HG02763 (cell line): ENCODE measurements around the gene MEAF6.
A peak's percentile ranks its signal among the peaks of the same experiment; 100 is the strongest.

Source experiments
- ATAC-seq: cut with Tn5 transposase; IDR thresholded peaks from one replicate; pipeline ENCODE4 v1.9.1; 2021; ENCODE audit warnings: mild to moderate bottlenecking, moderate library complexity; ENCODE audit not compliant: unreplicated experiment

The MEAF6 gene

DNA sequence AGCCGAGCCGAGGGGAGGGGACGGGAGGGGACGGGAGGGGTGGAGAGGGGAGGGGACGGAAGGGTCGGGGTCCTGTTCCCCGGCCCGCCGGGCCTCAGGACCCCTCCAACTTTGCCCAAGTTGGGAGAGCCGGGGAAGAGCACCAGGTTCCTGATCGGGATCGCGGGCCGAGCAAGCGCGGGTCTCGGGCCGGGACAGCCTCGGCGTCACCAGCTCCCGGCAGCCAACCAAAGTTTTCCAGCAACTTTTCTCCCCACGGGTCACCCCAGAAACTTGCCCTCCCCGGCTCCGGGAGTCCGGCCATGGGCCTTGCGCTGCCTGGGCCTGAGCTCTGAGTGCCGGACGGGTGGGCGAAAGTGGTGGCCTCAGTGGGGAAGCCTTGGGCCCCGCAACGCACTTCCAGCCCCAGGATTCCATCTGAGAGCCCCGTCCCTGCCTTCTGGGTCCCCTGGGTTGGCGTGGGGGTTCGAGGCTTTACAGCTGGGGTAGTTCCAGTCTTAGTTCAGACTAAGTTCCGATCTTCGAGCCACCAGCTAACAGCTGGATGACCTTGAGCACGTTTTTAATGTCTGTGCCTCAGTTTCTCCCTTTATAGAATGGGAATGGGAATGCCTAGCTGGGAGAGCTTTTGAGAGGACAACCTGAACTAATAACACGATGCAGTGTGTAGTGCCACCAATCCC, 39.7 kb downstream of the MEAF6 start:
- ATAC-seq = peak; percentile 2

DNA sequence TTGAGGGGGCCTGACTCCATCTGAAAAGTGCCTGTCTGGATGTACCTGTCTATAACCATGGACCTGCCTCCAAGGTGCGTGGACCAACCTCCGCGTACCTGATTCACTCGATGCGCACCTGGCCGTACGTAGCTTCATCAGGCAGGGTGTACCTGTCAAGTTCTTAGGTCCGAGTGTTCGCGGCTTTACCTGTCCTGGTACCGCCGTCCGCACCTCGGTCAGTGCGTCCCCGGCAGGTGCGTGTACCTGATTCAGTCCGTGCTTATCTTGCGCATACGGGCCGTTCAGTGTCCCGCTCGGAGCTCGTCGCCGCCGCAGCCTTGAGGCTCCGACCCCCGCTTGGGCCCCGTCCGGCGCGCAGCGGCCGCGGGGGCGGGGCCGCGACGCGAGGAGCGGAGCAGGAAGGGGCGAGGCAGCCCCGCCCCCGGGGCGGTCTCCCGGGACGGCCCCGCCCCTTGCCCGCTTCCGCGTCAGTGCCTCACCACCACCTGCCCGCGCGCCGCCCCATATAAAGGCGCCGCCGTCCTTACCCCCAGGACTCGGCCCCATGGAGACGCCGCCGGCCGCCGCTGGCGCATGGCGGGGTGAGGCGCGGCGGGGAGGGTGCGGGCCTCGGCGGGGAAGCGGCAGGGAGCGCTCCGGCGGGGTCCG, 40.4 kb downstream of the MEAF6 start, which contains the start of gene ZC3H12A:
Gene ZC3H12A, plus strand, starts transcription at position 535 of the 651 bp plus-strand sequence. CDS start 917 bp downstream, outside the sequence.
- ATAC-seq = peak; percentile 66

DNA sequence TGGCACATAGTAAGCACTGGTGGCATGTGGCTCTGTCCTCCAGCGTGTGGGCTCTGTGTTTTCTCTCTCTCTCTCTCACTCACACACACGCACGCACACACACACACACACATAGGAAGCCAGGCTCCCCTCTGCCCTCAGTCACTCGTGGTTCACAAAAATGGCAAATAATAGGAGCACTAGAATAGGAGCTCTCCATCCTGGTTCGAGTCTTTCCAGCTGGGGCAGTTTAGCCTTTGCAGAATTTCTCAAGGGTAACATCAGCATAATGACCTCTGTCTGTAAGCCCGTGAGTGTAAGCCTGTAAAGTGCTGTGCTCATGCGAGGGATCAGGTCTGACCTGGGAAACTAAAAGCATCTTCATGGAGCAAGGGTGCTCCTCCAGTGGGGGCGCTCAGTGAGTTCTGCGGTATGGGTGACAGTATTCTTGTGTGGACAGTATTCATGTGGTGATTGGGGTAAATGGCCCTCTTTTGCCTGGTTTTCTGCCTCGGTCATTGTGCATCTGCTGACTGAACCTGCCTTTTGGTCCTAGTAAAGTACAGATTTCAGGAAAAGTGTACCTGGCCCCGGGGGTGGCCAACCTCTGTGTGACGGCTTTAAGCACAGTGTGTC, 41.0 kb downstream of the MEAF6 start:
- no peak for ATAC-seq

DNA sequence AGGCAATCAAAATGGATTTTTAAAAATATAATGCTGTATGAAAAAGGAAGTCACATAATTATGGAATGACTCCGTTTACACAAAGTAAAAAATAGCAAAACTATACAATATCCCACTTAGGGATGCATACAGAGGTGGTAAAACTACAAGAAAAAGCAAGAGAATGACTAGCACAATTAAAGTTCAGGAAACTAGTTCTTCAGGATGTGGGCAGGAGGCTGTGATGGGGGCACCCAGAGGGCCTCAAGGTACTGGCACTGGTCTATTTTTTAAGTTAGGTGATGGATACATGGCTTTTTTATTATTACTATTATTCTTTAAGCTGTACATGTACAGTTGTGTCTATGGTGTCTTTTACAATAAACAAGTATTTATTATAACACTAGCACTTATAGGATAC, 41.6 kb downstream of the MEAF6 start:
- ATAC-seq = no peak

DNA sequence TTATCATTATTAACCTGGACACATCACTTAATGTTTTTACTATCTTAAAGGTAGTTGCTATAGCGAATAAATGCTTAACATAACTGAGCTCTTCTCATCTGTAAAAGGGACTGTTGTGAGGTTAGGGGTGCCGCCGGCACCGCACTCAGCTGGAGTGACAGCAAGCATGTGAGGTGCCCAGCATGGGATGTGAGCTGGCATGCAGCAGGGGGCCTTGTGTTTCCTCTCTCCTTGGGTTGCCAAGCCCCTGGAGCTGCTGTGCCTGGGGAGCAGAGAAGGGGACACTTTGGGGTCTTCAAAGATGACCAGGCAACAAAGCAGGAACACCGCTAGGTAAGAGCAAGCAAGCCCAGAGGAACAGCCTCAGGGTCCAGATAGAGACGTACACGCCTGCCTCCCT, 42.3 kb downstream of the MEAF6 start:
- no peak for ATAC-seq

DNA sequence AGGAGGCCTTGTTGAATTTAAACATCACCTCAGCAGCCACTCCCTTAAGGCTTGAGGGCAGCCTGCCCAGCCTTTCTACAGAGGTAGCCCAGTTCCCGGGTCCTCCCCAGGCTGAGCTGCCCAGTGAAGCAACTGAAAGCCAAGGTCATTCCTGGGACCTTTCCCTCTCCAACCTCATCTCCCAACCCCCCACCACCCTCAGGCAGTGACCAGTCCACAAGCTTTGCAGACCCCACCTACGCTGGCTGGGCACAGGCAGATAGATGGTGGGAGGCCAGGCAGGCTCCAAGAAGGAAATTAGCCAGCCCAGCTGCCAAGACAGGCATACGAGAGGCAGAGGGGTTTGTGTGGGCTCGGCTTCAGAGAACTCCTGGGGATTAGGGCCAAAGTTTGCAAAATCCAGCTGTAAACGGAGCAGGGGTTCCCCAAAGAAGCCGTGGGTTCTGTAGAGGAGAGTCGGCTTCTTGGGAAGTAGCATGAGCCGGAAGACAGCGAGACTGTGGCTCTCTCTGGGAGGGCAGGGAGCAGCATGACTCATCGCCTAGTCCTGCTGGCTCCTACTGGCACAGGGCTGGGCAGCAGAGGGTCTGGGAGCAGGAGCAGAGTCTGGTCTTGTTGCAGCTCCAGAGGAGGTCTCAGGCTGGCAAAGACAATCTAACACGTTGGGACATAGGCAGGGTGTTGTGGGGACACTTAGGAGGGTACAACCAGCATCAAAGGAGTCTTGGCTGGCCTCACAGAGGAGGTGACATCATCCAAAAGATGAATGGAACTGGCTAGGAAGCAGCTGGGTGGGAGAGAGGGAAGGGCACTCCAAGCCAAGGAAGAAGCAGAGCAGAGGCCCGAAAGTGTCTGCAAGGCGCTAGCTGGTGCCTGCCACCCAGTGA, 43.0 kb downstream of the MEAF6 start:
- no peak for ATAC-seq

DNA sequence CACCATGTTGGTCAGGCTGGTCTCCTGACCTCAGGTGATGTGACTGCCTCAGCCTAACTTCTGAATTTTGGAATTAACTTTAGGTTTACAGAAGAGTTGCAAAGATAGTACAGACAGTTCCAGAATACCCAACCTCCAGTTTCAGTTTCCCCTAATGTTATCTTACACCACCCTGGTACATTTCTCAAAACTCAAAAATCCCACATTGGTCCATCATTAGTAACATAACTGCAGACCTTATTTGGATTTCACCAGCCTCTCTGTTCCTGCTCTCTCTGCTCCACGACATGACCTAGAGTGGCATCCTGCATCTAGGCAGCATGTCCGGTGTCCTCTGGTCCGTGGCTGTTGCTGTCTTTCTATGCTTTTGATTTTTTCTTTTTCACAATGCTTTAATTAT, 45.2 kb downstream of the MEAF6 start:
- ATAC-seq = no peak

DNA sequence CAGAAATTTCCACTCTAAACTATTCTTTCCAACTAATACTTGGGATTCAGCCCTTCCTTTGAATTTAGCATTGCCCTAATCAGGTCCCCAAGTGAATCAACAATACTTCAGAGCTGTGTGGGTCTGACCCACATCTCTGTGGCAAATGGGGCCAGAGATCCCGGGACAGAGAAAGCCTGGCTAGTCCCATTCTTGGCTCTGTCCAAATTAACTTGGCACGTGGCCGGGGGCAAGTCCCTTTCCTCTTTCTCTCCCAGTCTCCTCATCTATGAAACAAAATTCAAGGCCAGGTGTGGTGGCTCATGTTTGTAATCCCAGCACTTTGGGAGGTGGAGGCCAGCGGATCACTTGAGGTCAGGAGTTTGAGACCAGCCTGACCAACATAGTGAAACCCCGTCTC, 46.5 kb downstream of the MEAF6 start:
- no peak for ATAC-seq

DNA sequence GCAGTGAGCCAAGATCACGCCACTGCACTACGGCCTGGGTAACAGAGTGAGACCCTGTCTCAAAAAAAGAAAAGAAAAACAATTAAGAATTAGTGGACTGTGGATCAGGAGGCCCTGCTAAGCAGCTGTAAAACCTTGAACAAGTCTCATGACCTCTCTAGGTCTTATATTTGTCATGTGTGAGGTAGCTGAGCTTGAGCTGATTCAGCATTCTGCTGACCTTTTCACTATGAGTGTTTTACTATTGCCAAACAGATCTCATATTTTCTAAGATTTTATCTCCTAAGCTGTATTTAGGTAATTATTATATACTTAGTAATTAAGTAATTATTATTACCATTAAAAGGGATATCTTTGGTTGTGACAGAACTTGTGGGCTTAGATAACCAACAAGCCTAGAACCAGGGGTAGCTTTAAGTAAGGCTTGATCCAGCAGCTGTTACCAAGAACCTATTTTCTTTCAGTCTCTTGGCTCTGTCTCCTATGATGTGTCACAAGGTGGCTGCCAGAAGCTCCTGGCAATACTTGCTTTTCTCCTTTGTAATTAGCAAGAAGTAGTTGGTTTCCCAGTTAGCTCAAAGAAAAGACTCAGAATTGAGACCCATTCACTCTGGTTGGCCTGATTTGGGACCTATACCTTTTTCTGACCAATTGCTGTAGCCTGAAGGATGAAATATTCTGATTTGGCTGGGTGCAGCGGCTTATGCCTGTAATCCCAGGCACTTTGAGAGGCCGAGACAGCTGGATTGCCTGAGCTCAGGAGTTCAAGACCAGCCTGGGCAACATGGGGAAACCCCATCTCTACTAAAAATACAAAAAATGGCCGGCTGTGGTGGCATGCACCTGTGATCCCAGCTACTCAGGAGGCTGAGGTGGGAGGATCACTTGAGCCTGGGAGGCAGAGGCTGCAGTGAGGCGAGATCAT, 48.7 kb downstream of the MEAF6 start:
- no peak for ATAC-seq

DNA sequence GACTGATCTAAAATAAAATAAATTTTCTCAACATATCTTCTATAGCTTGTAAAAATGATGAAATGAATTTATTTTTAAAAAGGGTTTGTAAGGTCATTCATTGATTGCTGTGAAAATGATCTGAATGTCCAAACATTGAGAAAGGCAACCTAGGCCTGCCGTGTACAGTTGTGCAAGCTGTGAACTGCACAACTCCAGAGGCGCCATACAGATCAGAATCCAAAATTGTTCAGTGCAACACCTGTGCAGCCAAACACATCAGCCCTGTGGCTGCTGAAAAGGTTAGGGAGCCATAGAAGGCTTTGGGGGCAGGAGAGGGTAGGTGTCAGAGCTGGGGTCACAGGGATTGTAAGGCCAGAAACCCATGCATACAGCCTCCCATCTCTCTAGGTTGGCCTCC, 50.1 kb downstream of the MEAF6 start:
- no peak for ATAC-seq

DNA sequence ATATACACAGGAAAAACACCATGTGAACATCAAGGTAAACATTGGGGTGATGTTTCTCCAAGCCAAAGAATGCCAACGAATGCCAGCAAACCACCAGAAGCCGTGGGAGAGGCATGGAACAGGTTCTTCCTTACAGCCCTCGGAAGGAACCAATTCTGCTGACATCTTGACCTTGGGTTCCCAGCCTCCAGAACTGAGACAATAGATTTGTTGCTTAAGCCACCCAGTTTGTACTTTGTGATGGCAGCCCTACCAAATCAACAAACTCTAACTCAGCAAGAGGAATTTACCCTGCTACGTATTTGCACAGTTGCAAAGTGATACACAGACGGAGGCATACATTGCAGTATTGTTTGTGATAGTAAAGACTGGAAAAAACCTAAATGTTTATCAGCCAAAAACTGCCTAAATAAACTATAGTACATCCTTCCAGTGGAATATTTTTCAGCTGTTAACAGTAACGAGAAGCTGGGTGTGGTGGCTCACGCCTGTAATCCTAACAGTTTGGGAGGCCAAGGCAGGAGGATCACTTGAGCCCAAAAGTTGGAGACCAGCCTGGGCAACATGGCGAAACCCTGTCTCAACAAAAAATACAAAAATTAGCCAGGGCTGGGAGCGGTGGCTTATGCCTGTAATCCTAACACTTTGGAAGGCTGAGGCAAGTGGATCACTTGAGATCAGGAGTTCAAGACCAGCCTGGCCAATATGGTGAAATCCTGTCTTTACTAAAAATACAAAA, 52.7 kb downstream of the MEAF6 start:
- ATAC-seq = no peak

DNA sequence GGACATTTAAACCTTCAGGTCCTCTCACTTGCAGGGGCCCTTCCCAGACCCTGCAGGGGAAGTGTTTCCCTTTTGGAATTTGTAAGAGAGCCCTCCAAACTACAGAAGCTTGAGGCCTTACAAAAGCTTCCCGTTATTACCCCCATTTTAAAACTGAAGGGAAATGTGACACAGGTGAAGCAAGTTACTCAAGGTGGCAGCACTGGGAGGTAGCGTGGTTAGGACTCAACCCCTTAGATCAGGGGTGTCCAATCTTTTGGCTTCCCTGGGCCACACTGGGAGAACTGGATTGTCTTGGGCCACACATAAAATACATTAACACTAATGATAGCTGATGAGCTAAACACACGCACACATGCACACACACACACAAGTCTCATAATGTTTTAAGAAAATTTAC, 56.0 kb downstream of the MEAF6 start:
- no peak for ATAC-seq

DNA sequence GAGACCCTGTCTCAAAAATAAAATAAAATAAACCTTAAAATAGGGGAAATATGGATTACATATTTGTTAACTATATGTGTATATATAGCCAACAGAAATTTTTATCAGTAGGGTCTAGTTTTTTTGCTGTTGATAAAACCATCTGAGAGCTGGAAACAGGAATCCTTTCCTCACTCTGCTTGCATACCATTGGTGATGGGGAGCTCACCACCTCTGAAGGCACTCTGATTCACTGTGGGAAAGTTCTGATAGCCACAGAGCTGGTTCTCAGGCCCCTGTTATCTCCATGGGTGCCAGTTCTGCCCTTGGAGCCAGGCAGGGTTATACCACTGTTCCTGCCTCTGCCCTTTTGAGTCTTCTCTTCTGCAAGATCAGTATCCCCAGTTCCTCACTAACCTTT, 58.0 kb downstream of the MEAF6 start:
- ATAC-seq = no peak

DNA sequence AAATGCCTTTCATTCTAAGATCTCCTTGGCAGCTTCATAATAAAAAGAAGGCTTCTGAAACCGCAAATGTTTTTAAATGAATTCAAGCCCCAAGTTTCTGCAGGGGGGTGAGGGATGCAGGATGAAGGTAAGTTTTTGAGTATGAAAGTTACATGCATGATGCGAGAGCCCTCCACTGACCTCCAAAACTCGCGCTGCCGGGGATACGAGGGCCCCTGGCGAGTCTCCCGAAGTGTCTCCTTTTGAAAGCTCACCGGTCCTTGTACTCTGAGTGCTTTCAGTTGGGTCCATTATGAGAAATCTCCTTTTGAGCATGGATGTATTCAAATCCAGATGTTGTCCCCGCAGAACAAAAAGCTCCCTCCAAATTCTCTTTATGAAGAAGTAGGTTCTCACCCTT, 59.0 kb downstream of the MEAF6 start:
- ATAC-seq = no peak

DNA sequence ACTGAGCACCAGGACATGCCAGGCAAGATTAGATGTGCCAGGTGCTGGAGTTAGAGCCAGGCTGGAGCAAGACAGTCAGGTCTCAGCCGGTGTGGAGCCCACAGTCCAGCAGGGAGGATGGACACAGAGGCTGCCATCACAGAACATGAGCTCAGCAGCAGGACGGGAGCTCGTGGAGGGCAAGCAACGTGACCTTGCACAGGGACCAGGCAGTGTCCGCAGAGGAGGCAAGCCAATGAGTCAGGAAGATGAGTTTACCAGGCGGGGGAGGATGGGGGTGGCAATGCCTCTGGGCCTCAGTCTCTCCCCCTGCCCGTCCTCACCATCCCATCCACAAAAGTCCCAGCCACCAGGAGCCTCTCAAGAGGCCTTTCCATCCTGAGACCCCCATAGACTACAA, 60.9 kb downstream of the MEAF6 start:
- ATAC-seq = no peak

DNA sequence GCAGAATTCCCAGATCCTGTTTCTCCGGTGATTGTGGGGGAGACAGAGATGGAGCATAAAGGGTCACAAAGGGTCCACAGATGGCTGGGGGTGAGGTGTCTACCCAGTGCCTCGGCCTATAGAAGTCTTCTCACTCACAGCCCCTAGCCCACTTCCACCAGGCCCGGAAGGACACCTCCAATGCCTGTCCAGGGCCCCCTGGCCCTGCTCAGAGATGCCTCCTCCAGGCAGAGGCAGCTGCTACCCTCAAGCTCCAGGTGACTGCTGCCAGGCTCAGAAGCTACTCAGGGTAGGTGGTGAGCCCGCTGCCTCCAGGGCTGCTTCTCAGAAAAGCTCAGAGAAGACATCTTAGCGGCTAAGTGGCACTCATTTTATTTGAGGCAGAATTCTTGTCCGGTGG, 62.1 kb downstream of the MEAF6 start:
- ATAC-seq = no peak

DNA sequence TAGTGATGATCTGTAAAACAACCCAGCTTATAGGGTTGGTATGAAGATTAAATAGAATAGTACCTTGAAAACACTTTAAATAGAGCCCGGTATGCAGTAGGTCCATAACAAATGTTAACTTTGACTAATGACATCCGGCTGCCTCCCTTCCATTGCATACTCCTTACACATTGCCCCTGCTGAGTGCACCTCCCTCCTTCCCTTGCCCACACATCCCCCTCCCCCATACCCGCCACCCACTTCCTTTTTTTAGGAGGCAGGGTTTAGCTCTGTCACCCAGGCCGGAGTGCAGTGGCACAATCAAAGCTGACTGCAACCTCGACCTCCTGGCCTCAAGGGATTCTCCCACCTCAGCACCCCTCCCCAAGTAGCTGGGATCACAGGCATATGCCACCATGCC, 64.6 kb downstream of the MEAF6 start:
- ATAC-seq = no peak

DNA sequence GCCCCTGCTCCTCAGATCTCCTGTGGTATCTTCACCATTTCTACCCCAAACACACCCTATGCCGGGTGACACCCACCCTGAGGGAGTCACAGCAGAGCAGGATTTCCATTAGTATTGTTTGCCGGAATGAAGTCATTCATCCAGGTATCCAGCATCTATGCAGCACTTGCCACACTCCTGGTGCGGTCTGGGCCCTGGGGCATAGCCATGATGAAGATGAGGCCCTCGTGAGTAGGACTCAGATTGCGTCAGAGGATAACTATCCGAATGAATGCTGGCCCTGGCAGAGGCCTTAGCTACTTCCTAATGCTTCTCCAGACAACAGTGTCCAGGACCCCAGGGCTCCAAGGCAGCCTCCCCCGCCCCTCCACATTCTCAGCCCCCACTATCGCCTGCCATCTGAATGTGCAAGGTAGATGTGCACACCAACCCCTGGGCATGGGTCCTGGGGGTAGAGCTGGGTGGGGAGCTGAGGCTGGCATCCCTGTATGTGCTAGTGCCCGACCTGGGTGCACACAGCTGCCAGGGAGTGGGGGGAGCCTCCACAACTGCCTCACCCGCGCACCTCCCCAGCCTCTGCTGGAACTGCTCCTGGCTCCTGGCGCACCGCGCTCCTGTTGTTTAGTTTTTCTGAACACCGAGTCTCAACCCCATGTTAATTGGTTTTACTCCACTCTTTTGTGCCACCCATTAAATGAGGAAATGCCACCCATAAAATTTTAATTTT, 65.7 kb downstream of the MEAF6 start:
- no peak for ATAC-seq

DNA sequence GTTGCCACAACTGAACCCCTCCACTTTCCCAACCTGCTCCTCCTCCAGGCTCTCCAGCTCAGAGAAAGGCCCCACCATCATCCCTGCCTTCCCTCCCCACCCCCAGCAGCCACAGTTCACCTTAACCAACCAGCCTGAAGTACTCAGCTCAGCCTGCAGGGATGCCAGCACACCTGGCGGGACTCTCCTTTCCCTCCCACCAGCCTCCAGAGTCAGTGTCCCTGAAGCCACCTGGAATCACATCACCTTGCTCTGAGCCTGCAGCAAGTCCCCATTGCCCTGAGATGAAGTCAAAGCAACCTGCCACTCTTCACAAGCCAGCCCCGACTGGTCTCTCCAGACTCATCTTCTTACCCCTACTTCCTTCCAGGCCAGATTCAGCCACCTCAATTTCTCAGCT, 66.4 kb downstream of the MEAF6 start:
- ATAC-seq = no peak
